HG03565 (cell line): ENCODE measurements around the gene ACCS.

Source experiments
- ATAC-seq: cut with Tn5 transposase; IDR thresholded peaks from one replicate; pipeline ENCODE4 v1.9.1; 2021; ENCODE audit warnings: mild to moderate bottlenecking, moderate library complexity; ENCODE audit not compliant: unreplicated experiment

The ACCS gene

GRCh38 chr11:44065841-44066731, at the start of gene ACCS:
Gene ACCS (plus strand): TSS chr11:44066270. CDS start chr11:44067628, 1,358 bp downstream.
- ATAC-seq = peak; percentile 93

GRCh38 chr11:44016546-44017442, 49.3 kb upstream of the ACCS start:
- ATAC-seq = no peak

GRCh38 chr11:44017443-44018126, 48.5 kb upstream of the ACCS start:
- ATAC-seq = no peak

GRCh38 chr11:44018127-44018521, 47.9 kb upstream of the ACCS start:
- no peak for ATAC-seq

GRCh38 chr11:44018829-44019228, 47.2 kb upstream of the ACCS start:
- no peak for ATAC-seq

GRCh38 chr11:44024977-44025376, 41.1 kb upstream of the ACCS start:
- ATAC-seq = no peak

GRCh38 chr11:44025727-44026126, 40.3 kb upstream of the ACCS start:
- no peak for ATAC-seq

GRCh38 chr11:44028401-44028800, 37.7 kb upstream of the ACCS start:
- ATAC-seq = no peak

- no peak for ATAC-seq
These were observed 37.1 kb upstream of the ACCS start for GRCh38 chr11:44028816-44029506.

- ATAC-seq = no peak
These were observed 36.6 kb upstream of the ACCS start for GRCh38 chr11:44029507-44029845.

GRCh38 chr11:44029977-44030911, 35.8 kb upstream of the ACCS start:
- ATAC-seq = no peak

- ATAC-seq = no peak
These were observed 35.1 kb upstream of the ACCS start for GRCh38 chr11:44030996-44031395.

- no peak for ATAC-seq
These were observed 34.5 kb upstream of the ACCS start for GRCh38 chr11:44031549-44031948.

- ATAC-seq = no peak
These were observed 33.6 kb upstream of the ACCS start for GRCh38 chr11:44032299-44033085.

GRCh38 chr11:44033411-44033850, 32.6 kb upstream of the ACCS start:
- no peak for ATAC-seq

- ATAC-seq = no peak
These were observed 32.2 kb upstream of the ACCS start for GRCh38 chr11:44033856-44034255.

GRCh38 chr11:44034639-44035038, 31.4 kb upstream of the ACCS start:
- ATAC-seq = no peak

GRCh38 chr11:44036811-44037657, 29.0 kb upstream of the ACCS start:
- no peak for ATAC-seq
